MM.1S (cell line): ENCODE data around the gene HMGB3.

ENCODE experiments used
- DNase-seq: peaks from one replicate; pipeline ENCODE4 v3.0.0-alpha.2; 2015
- H2AFZ ChIP-seq: fragments of 300-600 bp; sonication (generic); 2 replicates; pipeline ENCODE4 v1.6.0; 2016; ENCODE audit warnings: antibody characterized with exemption, low read length
- H3F3A ChIP-seq: fragments of 300-600 bp; sonication (generic); 2 replicates; pipeline ENCODE4 v1.6.1; 2016; ENCODE audit warnings: mild to moderate bottlenecking, antibody characterized with exemption, low read length, moderate library complexity, mixed read lengths; ENCODE audit not compliant: insufficient read depth
- H3K27ac ChIP-seq: fragments of 300-600 bp; sonication (generic); 2 replicates; pipeline ENCODE4 v1.5.1; 2016; ENCODE audit warnings: mild to moderate bottlenecking, low read length
- H3K27me3 ChIP-seq: fragments of 300-600 bp; sonication (generic); replicated peaks from 2 replicates; pipeline ENCODE4 v1.6.0; 2016; ENCODE audit warnings: low read length; ENCODE audit not compliant: insufficient read depth
- H3K36me3 ChIP-seq: fragments of 300-600 bp; sonication (generic); replicated peaks from 2 replicates; pipeline ENCODE4 v1.6.1; 2016; ENCODE audit warnings: mild to moderate bottlenecking, low read length, mixed read lengths; ENCODE audit not compliant: insufficient read depth
- H3K4me1 ChIP-seq: fragments of 300-600 bp; sonication (generic); 2 replicates; pipeline ENCODE4 v1.6.1; 2016; ENCODE audit warnings: low read length, mixed read lengths
- H3K4me2 ChIP-seq: fragments of 300-600 bp; sonication (generic); 2 replicates; pipeline ENCODE4 v1.6.0; 2016; ENCODE audit warnings: low read depth, low read length
- H3K4me3 ChIP-seq: fragments of 300-600 bp; sonication (generic); 2 replicates; pipeline ENCODE4 v1.5.1; 2016; ENCODE audit warnings: low read length, mixed read lengths
- H3K79me2 ChIP-seq: fragments of 300-600 bp; sonication (generic); 2 replicates; pipeline ENCODE4 v1.6.1; 2016; ENCODE audit warnings: mixed run types, low read length, mixed read lengths
- H3K9ac ChIP-seq: fragments of 300-600 bp; sonication (generic); 2 replicates; pipeline ENCODE4 v1.6.1; 2016; ENCODE audit warnings: low read length, mixed read lengths
- H3K9me2 ChIP-seq: fragments of 300-600 bp; sonication (generic); replicated peaks from 2 replicates; pipeline ENCODE4 v1.6.1; 2016; ENCODE audit warnings: mild to moderate bottlenecking, low read length, mixed read lengths; ENCODE audit not compliant: insufficient read depth
- H3K9me3 ChIP-seq: fragments of 300-600 bp; sonication (generic); replicated peaks from 2 replicates; pipeline ENCODE4 v1.6.1; 2016; ENCODE audit warnings: mild to moderate bottlenecking, low read length, mixed read lengths; ENCODE audit not compliant: insufficient read depth
- H4K20me1 ChIP-seq: fragments of 300-600 bp; sonication (generic); 2 replicates; pipeline ENCODE4 v1.6.1; 2016; ENCODE audit warnings: mild to moderate bottlenecking, low read length, moderate library complexity, mixed read lengths; ENCODE audit not compliant: insufficient read depth
- CTCF ChIP-seq: fragments of 300-600 bp; sonication (generic); IDR thresholded peaks from 2 replicates; pipeline ENCODE4 v1.5.1; 2016; ENCODE audit warnings: antibody characterized with exemption, low read length, mixed read lengths
- EZH2 ChIP-seq: fragments of 300-600 bp; sonication (generic); optimal IDR thresholded peaks from 2 replicates; pipeline ENCODE3; 2017; ENCODE audit warnings: low read depth, mild to moderate bottlenecking, antibody characterized with exemption, low read length, mixed read lengths
- EZH2phosphoT487 ChIP-seq: fragments of 300-600 bp; sonication (generic); IDR thresholded peaks from 2 replicates; pipeline ENCODE4 v1.6.1; 2018; ENCODE audit warnings: antibody characterized with exemption, low read length

HMGB3 gene

GRCh38 chrX:150990910-150991309, 7.8 kb downstream of the HMGB3 start:
- H2AFZ ChIP-seq, result no peak overlapping the region
- no peaks in the 10 kb centered on the region for H4K20me1 ChIP-seq
- H3K9me2 ChIP-seq, result no peaks in the 10 kb centered on the region
- H3F3A ChIP-seq, result no peaks in the 10 kb centered on the region
- DNase-seq, result no peak
- no peak overlapping the region for H3K27ac ChIP-seq
- H3K27me3 ChIP-seq, result no peaks in the 10 kb centered on the region
- H3K4me2 ChIP-seq, result no peak overlapping the region
- H3K4me3 ChIP-seq, result no peak overlapping the region
- H3K9me3 ChIP-seq, result no peaks in the 10 kb centered on the region
- no peaks in the 10 kb centered on the region for H3K36me3 ChIP-seq
- H3K9ac ChIP-seq, result no peak overlapping the region
- no peak for TF ChIP-seq CTCF
- no peak for TF ChIP-seq EZH2
- no peak for TF ChIP-seq EZH2phosphoT487
- no peaks in the 10 kb centered on the region for H3K4me1 ChIP-seq
- H3K79me2 ChIP-seq, result no peaks in the 10 kb centered on the region

GRCh38 chrX:151000861-151001331, 17.8 kb downstream of the HMGB3 start:
- no peak overlapping the region for H3K9ac ChIP-seq
- no peak overlapping the region for H2AFZ ChIP-seq
- no peaks in the 10 kb centered on the region for H3K27me3 ChIP-seq
- no peaks in the 10 kb centered on the region for H3F3A ChIP-seq
- no peak overlapping the region for H3K4me2 ChIP-seq
- no peaks in the 10 kb centered on the region for H3K36me3 ChIP-seq
- H3K4me3 ChIP-seq, result no peak overlapping the region
- no peaks in the 10 kb centered on the region for H3K4me1 ChIP-seq
- no peak for TF ChIP-seq EZH2phosphoT487
- TF ChIP-seq EZH2, result no peak
- TF ChIP-seq CTCF, result no peak
- no peaks in the 10 kb centered on the region for H3K9me3 ChIP-seq
- H3K79me2 ChIP-seq, result no peaks in the 10 kb centered on the region
- no peak for DNase-seq
- H4K20me1 ChIP-seq, result no peaks in the 10 kb centered on the region
- no peak overlapping the region for H3K27ac ChIP-seq
- no peaks in the 10 kb centered on the region for H3K9me2 ChIP-seq

GRCh38 chrX:151004085-151004484, 20.9 kb downstream of the HMGB3 start:
- TF ChIP-seq EZH2 (no peak), EZH2phosphoT487 (no peak), CTCF (no peak; the same call in 1 of the 2 replicates)
- Histone ChIP-seq H3K4me2 (no peak overlapping the region), H2AFZ (no peak overlapping the region), H3K27me3 (no peaks in the 10 kb centered on the region), H3K9ac (no peak overlapping the region), H3K79me2 (no peaks in the 10 kb centered on the region), H3K9me2 (no peaks in the 10 kb centered on the region), H3K27ac (no peak overlapping the region), H3K4me1 (no peaks in the 10 kb centered on the region), H3K4me3 (no peak overlapping the region), H3K9me3 (no peaks in the 10 kb centered on the region), H3F3A (no peaks in the 10 kb centered on the region), H3K36me3 (no peaks in the 10 kb centered on the region), H4K20me1 (no peaks in the 10 kb centered on the region)
- DNase-seq, result no peak
